ENCODE results near the gene LIX1L. TPM values are rescaled to one million over a fixed set of nuclear protein-coding genes. Genes with fewer than 3 reads are reported as not detected.

The LIX1L gene
- total RNA-seq, 1 experiment from 2014 or later = 12.4 TPM

DNA sequence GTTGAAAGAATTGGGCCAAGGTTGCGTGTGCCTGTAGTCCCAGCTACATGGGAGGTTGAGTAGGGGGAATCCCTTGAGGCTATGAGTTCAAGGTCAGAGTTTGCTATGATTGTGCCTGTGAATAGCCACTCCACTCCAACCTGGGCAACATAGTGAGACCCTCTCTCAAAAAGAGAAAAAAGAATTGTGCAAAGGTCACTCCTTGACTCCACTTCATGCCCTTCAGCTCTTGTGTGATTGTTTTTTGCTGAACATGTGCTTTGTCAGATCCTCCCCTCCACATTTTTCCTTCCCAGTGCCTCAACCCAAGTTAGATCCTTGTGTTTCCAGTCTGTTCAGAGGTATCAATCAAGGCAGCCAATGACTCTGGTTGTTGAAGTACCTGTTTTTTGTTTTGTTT, 30.1 kb upstream of the LIX1L start:
- ATAC-seq = no peak
- Histone ChIP-seq H3K4me3 (replicated peaks in 1 of 2; ENCODE audit: low read depth in 1 of 2, low read length in 2 of 2) (no peak overlapping the region), H3K9ac (ENCODE audit: low read length) (no peak overlapping the region), H3K4me1 (ENCODE audit: control insufficient read depth in 1 of 2, insufficient read depth in 2 of 2, low read length in 2 of 2) (peaks cover 18 to 36% of the 10 kb centered on the region in 2 experiments), H3K4me2 (ENCODE audit: low read length) (no peak overlapping the region), H3K9me2 (ENCODE audit: insufficient read depth) (no peaks in the 10 kb centered on the region), H3K79me2 (ENCODE audit: insufficient read depth, low read length) (no peaks in the 10 kb centered on the region), H2AFZ (ENCODE audit: low read depth, low read length, poor library complexity, severe bottlenecking) (no peak overlapping the region), H3K27ac (ENCODE audit: low read depth, low read length) (no peak overlapping the region), H3K36me3 (ENCODE audit: control insufficient read depth in 1 of 2, insufficient read depth in 2 of 2, low read length in 2 of 2) (no peaks in the 10 kb centered on the region), H3K9me3 (ENCODE audit: control insufficient read depth in 1 of 2, insufficient read depth in 1 of 2, low read depth in 1 of 2, low read length in 2 of 2) (no peaks in the 10 kb centered on the region), H4K20me1 (ENCODE audit: insufficient read depth) (no peaks in the 10 kb centered on the region), H3K27me3 (ENCODE audit: insufficient read depth, low read length) (no peaks in the 10 kb centered on the region)
- no TSS peak for BruUV-seq (replicated peaks)
- no peak for TF ChIP-seq CBX3 (IDR thresholded peaks at IDR 0.05; ENCODE audit: low read depth)
- TF ChIP-seq ZFX (IDR thresholded peaks at IDR 0.05) = no peak
- TF ChIP-seq EGR1 (IDR thresholded peaks at IDR 0.05; ENCODE audit: low read depth) = no peak
- no peak for TF ChIP-seq ZNF274 (IDR thresholded peaks at IDR 0.05; ENCODE audit: low read depth, low read length)
- TF ChIP-seq, protein P1, sequence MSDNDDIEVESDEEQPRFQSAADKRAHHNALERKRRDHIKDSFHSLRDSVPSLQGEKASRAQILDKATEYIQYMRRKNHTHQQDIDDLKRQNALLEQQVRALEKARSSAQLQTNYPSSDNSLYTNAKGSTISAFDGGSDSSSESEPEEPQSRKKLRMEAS (IDR thresholded peaks at IDR 0.05) = no peak
- no peak for TF ChIP-seq POLR2A (IDR thresholded peaks at IDR 0.05; ENCODE audit: borderline replicate concordance, extremely low read depth, insufficient read depth, insufficient read length)
- no peak for TF ChIP-seq TCF7L2 (IDR thresholded peaks at IDR 0.05; ENCODE audit: borderline replicate concordance, extremely low read depth, insufficient read depth, insufficient read length)
- TF ChIP-seq, protein P2, sequence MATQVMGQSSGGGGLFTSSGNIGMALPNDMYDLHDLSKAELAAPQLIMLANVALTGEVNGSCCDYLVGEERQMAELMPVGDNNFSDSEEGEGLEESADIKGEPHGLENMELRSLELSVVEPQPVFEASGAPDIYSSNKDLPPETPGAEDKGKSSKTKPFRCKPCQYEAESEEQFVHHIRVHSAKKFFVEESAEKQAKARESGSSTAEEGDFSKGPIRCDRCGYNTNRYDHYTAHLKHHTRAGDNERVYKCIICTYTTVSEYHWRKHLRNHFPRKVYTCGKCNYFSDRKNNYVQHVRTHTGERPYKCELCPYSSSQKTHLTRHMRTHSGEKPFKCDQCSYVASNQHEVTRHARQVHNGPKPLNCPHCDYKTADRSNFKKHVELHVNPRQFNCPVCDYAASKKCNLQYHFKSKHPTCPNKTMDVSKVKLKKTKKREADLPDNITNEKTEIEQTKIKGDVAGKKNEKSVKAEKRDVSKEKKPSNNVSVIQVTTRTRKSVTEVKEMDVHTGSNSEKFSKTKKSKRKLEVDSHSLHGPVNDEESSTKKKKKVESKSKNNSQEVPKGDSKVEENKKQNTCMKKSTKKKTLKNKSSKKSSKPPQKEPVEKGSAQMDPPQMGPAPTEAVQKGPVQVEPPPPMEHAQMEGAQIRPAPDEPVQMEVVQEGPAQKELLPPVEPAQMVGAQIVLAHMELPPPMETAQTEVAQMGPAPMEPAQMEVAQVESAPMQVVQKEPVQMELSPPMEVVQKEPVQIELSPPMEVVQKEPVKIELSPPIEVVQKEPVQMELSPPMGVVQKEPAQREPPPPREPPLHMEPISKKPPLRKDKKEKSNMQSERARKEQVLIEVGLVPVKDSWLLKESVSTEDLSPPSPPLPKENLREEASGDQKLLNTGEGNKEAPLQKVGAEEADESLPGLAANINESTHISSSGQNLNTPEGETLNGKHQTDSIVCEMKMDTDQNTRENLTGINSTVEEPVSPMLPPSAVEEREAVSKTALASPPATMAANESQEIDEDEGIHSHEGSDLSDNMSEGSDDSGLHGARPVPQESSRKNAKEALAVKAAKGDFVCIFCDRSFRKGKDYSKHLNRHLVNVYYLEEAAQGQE (IDR thresholded peaks at IDR 0.05; ENCODE audit: low read depth) = no peak
- TF ChIP-seq, protein P3, sequence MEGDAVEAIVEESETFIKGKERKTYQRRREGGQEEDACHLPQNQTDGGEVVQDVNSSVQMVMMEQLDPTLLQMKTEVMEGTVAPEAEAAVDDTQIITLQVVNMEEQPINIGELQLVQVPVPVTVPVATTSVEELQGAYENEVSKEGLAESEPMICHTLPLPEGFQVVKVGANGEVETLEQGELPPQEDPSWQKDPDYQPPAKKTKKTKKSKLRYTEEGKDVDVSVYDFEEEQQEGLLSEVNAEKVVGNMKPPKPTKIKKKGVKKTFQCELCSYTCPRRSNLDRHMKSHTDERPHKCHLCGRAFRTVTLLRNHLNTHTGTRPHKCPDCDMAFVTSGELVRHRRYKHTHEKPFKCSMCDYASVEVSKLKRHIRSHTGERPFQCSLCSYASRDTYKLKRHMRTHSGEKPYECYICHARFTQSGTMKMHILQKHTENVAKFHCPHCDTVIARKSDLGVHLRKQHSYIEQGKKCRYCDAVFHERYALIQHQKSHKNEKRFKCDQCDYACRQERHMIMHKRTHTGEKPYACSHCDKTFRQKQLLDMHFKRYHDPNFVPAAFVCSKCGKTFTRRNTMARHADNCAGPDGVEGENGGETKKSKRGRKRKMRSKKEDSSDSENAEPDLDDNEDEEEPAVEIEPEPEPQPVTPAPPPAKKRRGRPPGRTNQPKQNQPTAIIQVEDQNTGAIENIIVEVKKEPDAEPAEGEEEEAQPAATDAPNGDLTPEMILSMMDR (IDR thresholded peaks at IDR 0.05 in 2 of 3, conservative IDR thresholded peaks at IDR 0.05 in 1 of 3; ENCODE audit: borderline replicate concordance in 1 of 3, insufficient read depth in 1 of 3, low read depth in 2 of 3, low read length in 2 of 3) = no peak
- TF ChIP-seq JUND (IDR thresholded peaks at IDR 0.05) = no peak
- TF ChIP-seq POLR2AphosphoS5 (IDR thresholded peaks at IDR 0.05; ENCODE audit: low read depth, low read length) = no peak
- no peak for TF ChIP-seq YY1 (IDR thresholded peaks at IDR 0.05; ENCODE audit: extremely low read depth, insufficient replicate concordance, low read depth, low read length)
- no peak for TF ChIP-seq ELF1 (IDR thresholded peaks at IDR 0.05; ENCODE audit: borderline replicate concordance, low read depth)
- TF ChIP-seq, protein P4, sequence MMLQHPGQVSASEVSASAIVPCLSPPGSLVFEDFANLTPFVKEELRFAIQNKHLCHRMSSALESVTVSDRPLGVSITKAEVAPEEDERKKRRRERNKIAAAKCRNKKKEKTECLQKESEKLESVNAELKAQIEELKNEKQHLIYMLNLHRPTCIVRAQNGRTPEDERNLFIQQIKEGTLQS (IDR thresholded peaks at IDR 0.05) = no peak
- TF ChIP-seq SP1 (IDR thresholded peaks at IDR 0.05; ENCODE audit: low read depth) = no peak
- no peak for TF ChIP-seq FOSL1 (IDR thresholded peaks at IDR 0.05; ENCODE audit: low read depth)
- TF ChIP-seq CEBPB (IDR thresholded peaks at IDR 0.05; ENCODE audit: low read depth) = no peak
- no peak for DNase-seq (ENCODE audit: low read depth, low spot score)
- intact Hi-C loops (cut with micrococcal nuclease) = no loop called here
- RAD21 ChIA-PET (ENCODE audit: low non-redundant PET in 1 of 2, low total read pairs in 2 of 2, uncharacterized antibody in 2 of 2, unreplicated experiment in 2 of 2) = no interaction called here
- CTCF ChIA-PET = interaction anchor here (1.6 to 2.2 kb wide), 3 partner anchors 8 to 19 kb away, joined by 4 to 7 read pairs (median 7); no protein-coding TSS in a partner anchor
- POLR2A ChIA-PET = interaction anchor here (1.3 kb wide), 1 partner anchor 24 kb away, joined by 4 read pairs; the partner anchor contains the start of genes ANKRD34A and POLR3GL

All from HCT116 (cell line).